NCI-H146 (cell line): ENCODE data around the gene C1orf53.

Experiments
- DNase-seq: peaks from one replicate; lab custom pipeline; 2025; lab: John Stamatoyannopoulos, UW

Gene C1orf53

DNA sequence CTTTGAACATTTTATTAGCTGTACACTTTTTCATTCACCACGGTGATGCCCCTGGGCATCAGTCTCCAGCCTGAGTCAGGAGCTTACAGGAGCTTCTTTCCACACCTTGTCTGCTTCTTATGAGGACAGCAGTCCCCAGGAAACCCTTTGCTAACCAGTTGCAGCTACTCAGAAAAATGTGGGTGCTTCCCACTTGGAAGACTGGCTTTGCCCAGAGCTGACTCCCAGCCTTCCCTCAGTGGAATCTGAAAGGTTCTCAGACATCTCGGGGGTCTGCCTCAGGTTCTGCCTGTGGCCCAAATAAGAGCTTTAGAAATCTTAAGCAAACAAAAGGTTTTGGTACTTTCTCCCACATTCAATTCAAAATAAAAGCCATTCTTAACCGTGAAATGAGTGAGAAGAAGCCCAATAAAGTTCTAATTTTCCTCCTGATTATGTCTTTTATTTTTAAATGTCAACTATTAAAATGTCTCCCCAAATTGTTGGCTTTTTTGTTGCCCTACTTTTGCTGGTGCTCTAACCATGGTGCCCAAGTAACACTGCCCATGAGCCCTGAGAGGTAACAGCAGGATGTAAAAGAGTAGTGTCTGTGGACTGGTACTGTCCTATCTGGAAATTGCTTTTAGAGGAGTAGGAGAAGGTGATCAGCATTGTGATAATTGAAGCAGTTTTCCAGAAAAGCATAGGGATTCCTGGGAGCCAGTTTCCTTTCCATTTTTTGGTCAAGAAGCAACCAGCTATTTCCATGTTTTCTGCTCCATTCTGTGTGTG, 5.6 kb downstream of the C1orf53 start:
- DNase-seq, result no peak

DNA sequence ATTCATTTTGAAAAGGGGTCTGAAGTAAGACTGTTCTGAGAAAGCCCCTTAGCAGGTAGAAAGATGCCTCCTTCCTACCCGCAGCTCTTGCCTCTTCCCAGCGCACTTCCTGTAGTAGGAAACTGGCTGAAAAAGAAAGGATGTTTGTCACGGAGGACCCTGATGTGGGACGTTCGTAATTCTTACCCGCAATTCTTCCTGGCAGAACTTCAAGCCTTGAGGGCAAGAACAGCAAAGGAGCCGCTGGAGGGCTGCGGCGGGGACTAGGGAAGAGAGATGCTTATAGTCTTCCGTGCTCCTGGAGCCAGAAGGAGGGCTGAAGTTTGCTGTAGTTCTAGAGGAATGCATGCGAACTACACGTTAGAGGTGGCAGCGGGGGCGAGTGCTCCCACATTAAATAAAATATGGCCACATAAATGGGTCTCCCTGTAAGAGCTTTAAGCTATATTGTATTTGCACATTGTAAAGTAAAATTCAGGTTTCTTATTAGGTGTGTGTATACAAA, 6.3 kb downstream of the C1orf53 start:
- no peak for DNase-seq

DNA sequence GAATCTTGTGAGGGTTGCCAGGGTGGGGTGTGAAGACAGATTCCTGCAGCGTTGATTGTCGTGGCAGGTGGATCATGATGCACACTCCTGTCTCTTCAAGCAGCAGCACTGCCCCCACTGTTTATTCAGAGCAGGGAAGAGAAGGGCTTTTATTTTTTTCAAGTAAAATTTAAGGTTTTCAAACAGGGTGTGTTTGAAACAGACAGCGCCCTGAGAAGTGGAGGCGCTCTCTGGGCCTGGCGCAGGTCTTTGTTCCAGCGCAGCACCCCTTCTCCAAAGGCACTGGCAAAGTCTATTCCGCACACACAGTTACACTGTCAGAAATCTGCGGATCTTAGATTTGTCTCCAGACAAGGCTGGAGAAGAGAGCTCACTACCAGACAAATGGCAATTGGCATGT, 7.0 kb downstream of the C1orf53 start:
- no peak for DNase-seq

DNA sequence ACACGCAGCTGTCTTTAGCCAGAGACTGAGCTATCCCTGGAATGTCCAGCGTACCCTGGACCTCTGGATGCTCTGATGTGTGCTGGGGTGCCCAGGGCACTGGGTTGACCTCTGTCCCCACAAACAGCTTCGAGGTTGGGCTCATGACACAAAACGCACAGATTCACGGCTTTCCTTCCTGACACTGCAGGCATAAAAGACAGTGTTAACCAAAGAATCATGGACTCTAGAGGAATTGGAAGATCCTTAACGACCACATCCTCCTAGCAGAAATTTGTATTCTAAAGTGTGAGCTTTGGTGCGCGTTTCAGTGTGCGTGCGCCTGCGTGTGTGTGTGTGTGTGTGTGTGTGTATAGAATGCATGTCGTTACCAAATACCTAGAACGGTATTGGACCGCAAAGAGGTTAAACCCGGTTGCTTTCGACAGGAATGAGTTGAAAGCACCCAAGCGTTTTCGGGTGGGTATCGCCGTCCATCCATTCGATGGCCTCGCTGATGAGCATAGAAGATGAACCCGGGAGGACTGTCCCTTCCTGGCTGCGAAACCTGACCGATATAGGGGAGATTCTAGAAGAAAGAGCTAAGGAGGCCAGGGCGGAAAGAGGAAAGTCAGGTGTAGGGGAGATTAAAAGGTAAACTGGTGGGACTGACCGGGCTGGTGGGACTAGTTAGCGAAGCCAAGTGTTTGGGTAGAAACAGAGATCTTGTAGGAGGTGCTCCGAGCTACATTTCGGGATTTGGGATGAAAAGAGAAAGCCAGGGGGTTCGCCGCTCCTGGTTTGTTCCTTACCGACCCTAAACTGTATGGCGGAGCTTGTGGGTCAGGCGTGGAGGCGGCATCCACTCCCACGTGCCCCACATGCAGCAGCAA, 7.9 kb downstream of the C1orf53 start:
- DNase-seq, result no peak

DNA sequence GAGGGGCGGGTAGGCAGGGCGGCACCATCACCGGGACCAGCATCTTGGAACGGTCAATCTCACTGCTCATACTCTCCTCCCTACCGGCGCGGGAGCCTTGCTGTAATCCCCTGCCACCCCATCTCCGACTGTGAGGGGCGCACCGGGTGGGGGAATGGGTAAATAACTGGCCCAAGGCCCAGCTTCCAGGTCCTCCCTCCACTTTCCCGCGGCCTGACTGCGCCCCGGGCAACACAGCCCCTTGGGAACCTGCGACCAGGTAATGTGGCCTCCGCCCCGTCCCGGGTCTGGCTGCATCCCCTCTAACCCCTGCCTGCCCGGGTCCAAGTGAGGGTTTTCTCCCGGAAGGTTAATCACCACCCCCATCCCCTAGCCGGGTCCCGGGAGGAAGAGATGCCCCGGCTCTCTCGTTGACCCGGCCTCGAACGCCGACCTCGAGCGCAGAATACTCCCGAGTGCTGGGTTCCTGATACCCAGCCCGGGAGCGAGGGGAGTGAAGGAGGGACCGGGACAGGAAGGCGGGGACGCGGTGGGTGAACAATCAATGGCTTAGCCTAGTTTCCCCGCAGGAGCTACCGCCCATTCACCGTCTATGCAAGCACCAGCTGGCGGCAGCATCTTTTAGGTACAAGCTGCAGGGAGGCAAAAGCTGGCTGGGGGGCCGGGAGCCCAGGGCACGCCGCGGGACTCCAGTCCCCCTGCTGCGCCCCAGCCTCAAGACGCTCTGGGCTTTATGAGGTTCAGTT, 8.9 kb downstream of the C1orf53 start:
- no peak for DNase-seq

DNA sequence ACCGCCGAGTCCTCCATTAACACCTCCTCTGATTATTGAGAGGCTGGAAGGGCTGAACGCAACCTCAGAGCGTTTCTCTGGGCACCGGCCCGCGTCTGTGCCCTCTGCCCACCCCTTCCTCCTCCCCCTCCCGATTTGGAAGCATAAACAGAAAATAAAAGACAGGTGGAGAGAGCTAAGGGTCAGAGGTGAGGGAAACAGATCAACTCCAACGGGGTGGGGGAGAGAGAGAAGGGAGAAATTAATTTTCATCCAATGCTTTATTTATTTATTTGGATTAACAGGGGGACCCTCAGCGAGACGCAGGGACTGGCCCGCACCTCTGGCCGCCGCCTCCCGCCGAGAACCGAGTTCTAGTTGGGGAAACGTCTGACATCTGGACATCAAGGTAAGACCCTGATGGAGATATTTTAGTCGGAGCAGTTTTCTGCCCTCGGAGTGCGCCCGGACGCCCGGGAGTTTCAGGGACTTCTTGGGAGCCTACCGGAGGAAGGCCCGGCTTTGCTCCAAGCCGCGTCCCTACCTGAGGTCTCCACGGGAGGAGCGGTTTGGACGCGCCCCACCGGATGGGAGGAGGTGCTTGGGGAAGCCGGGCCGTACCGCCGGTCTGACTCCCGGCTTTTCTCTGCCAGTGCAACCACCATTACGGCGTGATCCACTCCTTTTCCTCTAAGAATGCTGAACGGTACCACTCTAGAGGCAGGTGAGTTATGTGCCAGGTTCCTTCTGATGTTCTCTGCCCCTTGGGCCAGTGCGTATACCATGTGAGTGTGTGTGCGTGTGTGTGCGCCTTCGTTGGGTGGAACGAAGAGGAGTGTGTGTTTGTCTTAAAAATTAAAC, 9.6 kb downstream of the C1orf53 start:
- no peak for DNase-seq

DNA sequence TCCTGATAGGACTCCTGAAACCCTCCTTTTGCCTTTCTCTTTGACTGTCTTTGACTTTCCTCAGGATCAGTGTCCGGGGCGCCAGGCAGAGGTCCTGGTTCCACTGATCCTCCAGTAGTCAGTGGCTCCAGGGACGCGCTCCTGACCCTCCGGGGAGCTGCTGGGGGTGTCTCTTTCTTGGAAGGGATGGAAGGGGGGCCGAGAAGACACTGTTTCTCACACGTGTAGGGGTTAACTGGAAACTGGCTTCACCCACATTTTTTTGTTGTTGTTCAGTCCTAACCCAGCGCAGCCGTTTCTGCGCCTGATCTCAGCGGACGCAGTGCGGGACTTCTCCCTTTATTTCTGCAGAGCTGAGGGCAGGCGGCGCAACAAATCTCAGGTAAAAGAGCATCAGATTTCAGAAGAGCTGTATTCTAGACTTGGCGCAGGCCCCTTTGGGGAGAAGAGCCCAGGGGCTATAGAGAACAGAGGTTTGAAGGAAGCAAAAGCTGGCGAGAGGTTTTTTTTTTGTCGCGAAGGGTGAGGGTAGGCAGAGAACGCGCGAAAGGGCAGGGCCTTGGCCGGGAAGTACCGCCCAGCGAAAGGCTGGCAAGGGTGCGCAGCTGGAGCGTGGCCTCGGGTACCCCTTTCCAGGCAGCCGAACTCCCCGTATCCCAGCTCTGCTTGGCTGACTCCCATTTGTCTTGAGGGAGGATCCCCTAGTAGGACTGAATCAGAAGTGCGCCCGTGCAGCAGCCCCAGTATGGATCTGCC, 10.5 kb downstream of the C1orf53 start:
- no peak for DNase-seq

DNA sequence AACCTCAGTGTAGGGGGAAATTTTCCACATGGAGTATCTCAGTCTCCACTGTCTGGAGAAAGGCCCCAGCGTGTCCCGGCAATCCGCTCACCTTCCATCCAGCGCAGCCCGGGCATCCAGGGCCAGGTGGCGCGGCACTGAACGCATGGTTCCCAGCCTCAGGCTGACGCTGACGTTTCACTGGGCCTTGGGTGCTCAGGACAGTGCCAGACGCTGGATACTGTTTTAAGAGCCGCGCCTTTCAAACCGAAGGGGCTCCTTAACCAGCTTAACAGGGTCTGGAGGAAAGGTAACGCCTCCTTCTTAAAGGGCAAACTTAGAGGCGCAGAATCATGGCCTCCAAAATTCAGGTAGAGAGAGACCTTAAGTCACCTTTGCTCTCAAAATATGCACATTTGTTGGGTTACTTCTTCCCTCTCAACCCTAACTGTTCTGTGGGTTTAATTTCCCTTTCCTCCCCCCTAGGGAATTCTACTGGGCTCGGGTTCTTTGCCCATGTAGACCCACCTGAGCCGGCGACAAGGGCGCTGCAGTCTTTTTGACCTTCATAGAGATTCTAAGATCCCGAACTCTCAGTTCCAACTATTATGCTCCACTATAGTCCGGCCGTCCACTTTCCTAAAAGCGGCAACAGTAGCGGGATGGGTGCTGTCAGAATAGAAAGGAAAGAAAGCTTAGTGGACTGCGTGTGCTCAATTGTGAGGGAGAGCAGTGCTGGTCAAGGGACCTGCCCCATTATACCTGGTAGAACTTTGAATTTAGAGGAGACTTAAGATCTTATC, 11.3 kb downstream of the C1orf53 start:
- no peak for DNase-seq

DNA sequence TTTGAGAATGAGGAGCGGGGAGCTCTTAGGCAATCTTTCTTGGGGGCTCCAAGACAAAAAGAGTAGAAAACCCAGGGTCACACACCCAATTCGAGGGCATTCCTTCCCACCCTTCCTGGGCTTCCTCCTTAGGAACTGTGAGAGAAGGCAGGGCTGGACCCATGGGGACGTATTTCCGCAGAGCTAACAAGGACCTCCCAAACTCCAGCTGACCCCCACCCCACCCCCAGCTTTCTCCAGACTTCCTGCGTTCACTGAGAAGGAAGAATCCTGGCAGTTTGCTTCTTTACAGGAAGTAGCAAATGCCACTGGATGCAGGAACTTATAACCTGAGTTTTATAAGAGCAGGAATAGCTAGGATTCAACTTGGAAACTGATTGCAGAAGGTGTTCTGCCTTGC, 12.1 kb downstream of the C1orf53 start:
- DNase-seq, result no peak

DNA sequence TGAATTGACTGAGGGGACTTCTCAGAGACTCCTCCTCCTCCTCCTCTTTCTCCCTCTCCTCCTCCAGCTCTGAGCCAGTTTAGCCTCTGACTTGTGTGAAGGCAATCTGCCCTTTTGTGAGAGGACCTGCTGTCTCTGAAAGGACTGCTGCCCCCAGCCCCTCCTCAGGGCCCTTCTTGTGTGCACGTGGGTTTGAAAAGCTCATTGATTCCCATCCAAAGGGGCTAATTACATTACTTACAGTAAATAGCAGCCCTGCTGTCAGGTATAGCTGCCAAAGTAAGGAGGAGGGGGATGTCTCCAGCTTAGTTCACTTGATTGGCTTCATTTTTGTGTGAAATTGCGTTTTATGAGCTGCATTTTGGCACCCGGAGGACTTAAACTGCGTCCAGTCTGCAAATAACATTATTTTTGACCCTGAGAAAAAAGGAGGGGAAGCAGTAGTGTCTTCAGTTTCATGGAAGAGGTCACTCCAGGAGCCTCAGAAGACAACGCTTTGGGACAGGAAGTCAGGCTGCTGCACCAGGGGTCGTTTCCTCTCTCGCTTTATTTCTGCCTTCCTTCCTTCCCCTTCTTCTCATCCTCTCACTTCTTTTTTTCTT, 12.9 kb downstream of the C1orf53 start:
- DNase-seq, result no peak

DNA sequence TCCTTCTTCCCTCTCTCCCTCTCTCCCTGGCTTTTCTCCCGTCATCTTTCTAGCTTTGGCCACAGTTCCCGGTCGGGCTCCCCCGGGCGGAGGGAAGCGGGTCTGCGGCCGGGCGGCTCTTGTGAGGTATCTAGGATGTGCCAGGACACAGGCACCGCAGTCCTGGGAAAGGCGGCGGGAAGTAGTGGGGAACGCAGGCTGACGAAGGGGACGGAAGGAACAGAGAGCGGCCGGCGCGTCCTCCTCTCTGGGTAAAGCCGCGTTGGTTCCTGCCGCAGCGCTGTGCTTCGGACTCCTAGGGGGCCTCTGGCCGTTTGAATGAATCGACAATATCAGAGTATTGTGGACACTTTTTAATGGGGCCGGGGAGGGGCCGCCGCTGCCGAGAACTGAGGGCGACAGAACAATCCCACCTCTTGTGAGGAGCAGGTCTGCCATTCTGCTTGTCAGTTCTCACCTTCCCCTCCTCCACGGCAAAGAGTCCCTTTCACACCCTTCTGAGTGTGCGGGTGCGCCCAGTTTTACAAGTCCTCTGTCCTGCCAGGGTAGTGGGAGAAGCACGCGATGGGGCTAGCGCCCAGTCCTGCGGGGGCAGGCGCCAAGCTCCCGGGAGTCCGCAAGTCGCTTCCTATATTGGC, 13.6 kb downstream of the C1orf53 start:
- DNase-seq, result no peak

DNA sequence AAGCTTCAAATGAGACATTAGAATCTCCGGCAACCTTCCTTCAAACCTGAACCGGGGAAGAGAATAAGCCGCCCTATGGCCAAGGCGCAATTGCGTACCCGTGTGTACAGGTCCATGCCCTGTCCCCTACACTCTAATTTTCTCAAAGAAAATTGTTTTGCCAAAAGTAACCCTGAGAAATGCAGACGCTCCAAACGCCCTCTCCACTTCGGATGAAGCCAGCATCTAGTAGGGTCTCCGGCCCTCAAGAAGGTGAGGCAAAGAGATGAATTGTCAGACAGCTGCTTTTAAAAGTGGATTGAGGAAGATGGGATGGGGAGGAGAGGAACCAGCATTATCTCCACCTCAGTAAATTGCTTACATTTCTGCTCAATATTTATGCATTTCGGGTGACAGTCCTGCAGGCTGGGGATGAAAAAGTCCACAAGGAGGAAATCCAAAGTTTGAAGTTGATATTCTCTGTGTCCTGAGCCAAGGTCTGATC, 14.1 kb downstream of the C1orf53 start:
- DNase-seq, result no peak

DNA sequence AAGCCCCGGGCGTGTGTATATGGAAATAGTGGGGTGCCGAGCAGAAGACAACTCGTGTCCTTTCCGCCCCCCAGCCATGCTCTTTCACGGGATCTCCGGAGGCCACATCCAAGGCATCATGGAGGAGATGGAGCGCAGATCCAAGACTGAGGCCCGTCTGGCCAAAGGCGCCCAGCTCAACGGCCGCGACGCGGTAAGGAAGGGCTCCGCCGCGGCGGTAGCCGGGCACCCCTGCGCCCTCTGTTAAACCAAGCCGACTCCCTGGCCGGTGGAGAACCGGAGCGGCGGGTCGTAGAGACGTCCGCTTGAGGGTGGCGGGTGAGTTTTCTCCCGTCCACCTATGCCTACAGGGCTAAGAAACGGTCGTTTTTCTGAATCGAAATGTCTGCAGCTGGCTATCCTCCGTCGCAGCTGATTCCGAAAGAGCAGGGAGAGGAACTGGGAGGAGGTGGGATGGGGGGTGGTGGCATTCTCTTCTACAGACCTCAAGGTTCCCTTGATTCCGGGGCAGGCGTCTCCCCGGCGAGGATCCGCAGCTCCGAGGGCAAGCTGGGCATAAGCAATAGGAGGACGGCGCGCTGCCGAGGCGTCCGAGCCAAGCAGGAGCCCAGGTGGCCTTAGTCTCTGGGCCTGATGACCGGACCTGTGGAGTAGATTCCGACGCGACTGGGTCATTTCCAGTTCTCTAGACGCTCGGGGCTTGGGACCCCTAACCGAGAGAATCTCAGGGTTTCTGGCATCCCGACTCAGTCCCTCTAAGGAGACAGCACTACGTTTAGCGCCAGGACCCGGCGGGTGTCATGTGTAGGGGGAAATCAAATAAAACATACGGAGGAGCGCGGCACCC, 15.6 kb downstream of the C1orf53 start:
- DNase-seq, result no peak

DNA sequence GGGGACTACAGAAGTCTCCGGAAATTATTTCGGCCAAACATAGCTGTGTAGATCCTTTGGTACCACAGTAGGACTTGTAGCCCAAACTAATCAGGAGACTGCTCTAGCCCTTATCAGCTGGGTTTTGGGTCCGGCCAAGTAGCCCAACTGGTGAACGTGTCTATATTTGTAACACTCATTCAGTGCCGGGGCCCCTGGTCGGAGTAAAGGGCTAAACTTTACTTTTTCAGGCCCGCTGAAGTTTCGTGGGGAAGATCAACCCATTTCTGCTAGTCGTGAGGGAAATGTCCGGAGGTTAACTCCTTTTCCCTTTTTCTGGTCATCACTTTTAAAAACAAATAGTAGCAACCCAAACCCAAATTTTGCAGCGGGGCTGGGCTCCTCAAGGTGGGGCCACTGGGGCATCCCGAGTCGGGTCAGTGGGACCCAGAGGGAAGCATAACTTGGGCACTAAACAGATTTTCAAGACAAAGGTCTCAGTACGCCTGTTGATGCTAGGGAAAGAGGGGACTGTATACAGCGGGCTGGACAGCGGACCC, 16.4 kb downstream of the C1orf53 start:
- DNase-seq, result no peak

DNA sequence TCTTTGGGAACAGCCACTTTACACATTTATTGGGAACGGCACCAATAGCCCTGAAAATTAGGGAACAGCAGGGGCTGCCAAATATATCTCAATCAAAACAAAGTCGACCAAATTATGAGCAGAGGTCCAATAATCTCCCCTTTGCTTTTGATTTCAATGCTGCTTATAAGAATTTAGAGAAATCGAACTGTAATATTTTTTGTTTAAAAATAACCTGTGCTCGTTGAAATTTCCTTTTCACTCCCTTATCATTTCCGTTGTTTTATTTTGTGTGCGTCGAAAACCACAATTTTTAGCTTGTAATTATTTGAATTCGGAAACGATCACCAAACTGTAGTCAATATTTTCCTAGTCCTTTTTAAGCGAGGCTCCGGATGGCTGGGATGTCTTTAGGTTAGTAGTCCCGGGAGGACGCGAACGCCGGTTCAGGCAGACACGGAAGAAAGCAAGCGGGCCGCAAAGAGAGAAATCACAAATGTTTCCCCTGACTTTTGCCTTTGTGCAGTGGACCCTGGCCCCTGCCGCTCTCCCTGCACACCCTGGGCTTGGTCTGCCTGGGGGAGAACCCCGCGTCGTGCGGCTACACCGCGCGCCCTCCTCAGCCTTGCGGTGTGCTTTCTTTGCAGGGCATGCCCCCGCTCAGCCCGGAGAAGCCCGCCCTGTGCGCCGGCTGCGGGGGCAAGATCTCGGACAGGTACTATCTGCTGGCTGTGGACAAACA, 17.1 kb downstream of the C1orf53 start:
- DNase-seq, result no peak

DNA sequence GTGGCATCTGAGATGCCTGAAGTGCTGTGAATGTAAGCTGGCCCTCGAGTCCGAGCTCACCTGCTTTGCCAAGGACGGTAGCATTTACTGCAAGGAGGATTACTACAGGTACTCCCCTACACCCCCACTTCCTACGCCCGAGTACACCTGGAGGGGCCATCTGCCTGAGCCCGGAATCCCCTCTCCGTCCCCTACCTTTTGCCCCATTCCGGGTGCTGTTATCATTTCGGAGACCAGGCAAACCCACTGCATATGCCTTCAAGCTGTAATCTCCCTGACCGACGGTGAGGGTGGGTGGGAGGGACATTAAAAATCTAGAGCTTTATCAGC, 17.6 kb downstream of the C1orf53 start:
- DNase-seq, result no peak
